Natural killer cell (primary cell): ENCODE measurements around the gene ZBTB8A. TPM values are rescaled to one million over a fixed set of nuclear protein-coding genes. Genes with fewer than 3 reads are reported as not detected.
"Not testable (repeated sequence)": the region's sequence is repeated elsewhere in the genome, so short reads cannot be mapped to it uniquely, and the experiment has no call there.

ENCODE experiments used
- ATAC-seq, 3 donors: fragments of 150-1000 bp in 2 of 3; fragments of 200-7000 bp in 1 of 3; cut with Tn5 transposase; 1 replicate in 1 of 3; 2 replicates in 2 of 3; pipeline ENCODE4 v1.10.0; 2021; ENCODE audit warnings: mild to moderate bottlenecking in 2 of 3, moderate library complexity in 2 of 3
- DNase-seq, 2 donors: peaks; one replicate each; pipeline versions ENCODE4 v3.0.0 to v3.0.0-alpha.2; 2013 to 2021; ENCODE audit warnings: mixed read lengths in 1 of 2
- H3K27ac ChIP-seq: one replicate; pipeline ENCODE4 v1.5.1; 2013; ENCODE audit warnings: mild to moderate bottlenecking, low read length
- H3K27me3 ChIP-seq: one replicate; pipeline ENCODE4 v1.6.1; 2013; ENCODE audit warnings: low read length; ENCODE audit not compliant: control insufficient read depth, insufficient read depth
- H3K36me3 ChIP-seq: one replicate; pipeline ENCODE4 v1.6.1; 2013; ENCODE audit warnings: low read length; ENCODE audit not compliant: control insufficient read depth, insufficient read depth
- H3K4me1 ChIP-seq: one replicate; pipeline ENCODE4 v1.6.1; 2013; ENCODE audit warnings: low read length; ENCODE audit not compliant: control insufficient read depth, insufficient read depth
- H3K4me3 ChIP-seq: one replicate; pipeline ENCODE4 v1.5.1; 2013; ENCODE audit warnings: low read length
- H3K9me3 ChIP-seq: one replicate; pipeline ENCODE4 v1.6.1; 2013; ENCODE audit warnings: low read length; ENCODE audit not compliant: control insufficient read depth, insufficient read depth
- H3K27ac Mint-ChIP-seq, 2 donors: one replicate each; pipeline ENCODE4 v1.8.0; 2022; ENCODE audit warnings: mild to moderate bottlenecking in 2 of 2, mixed read lengths in 2 of 2, moderate library complexity in 1 of 2
- H3K27me3 Mint-ChIP-seq, 2 donors: one replicate each; pipeline ENCODE4 v1.8.0; 2022; ENCODE audit warnings: low read depth in 2 of 2, mixed read lengths in 2 of 2
- H3K36me3 Mint-ChIP-seq: one replicate; pipeline ENCODE4 v1.8.0; 2022; ENCODE audit warnings: mixed read lengths
- H3K4me1 Mint-ChIP-seq, 2 donors: one replicate each; pipeline ENCODE4 v1.8.0; 2022; ENCODE audit warnings: mixed read lengths in 2 of 2
- H3K4me3 Mint-ChIP-seq: one replicate; pipeline ENCODE4 v1.8.0; 2022; ENCODE audit warnings: mild to moderate bottlenecking, moderate library complexity, mixed read lengths
- H3K9me3 Mint-ChIP-seq, 2 donors: one replicate each; pipeline ENCODE4 v1.8.0; 2022; ENCODE audit warnings: mixed read lengths in 2 of 2
- CTCF ChIP-seq: fragments of 200-600 bp; IDR thresholded peaks from one replicate; pipeline ENCODE4 v1.8.0; 2022; ENCODE audit warnings: antibody characterized with exemption
- WGBS: methylation state at CpG from one replicate; pipeline ENCODE4 v1.1.7; 2013; ENCODE audit warnings: missing lambda C conversion rate; ENCODE audit not compliant: insufficient coverage; 5-methylcytosine and 5-hydroxymethylcytosine counted together
- intact Hi-C: fragments of 100-400 bp; cut with micrococcal nuclease; formaldehyde crosslinking; loops from one replicate; pipeline ENCODE4 v1.14.2; 2022
- total RNA-seq, 4 donors: library from RNA; stranded (reverse); fragments of 120-200 nt in 1 of 4; gene quantifications; one replicate each; pipeline versions ENCODE4 v1.2.3 to v1.2.4, GENCODE V29; 2013 to 2022

ZBTB8A gene
- total RNA-seq, 3 donors from 2014 or later (not counting 1 experiment from before 2014, with no cell fraction given), result 0.16 to 0.50 (median 0.33) TPM

DNA sequence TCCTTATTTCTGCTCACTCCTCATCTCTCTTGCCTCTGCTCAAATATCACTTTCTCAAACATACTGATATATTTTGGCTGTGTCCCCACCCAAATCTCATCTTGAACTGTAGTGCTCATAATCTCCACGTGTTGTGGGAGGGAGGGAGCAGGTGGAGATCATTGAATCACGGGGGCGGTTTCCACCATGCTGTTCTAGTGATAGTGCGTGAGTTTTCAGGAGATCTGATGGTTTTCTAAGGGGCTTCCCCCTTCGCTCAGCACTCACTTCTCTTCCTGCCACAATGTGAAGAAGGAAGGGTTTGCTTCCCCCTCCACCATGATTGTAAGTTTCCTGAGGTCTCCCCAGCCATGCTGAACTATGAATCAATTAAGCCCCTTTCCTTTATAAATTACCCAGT lies 84.5 kb downstream of the ZBTB8A start:
- H3K4me3 Mint-ChIP-seq, result peak overlapping the region; percentile 32
- H3K27ac ChIP-seq, result no peak overlapping the region
- no peak overlapping the region for H3K4me3 ChIP-seq

GRCh38 chr1:32626176-32626575 lies 86.9 kb downstream of the ZBTB8A start:
- no peak overlapping the region for H3K4me3 Mint-ChIP-seq
- DNase-seq (no peak), ATAC-seq (no peak)
- Histone ChIP-seq H3K27me3 (no peaks in the 10 kb centered on the region), H3K27ac (no peak overlapping the region), H3K4me3 (no peak overlapping the region), H3K9me3 (no peaks in the 10 kb centered on the region), H3K36me3 (peaks cover 2% of the 10 kb centered on the region), H3K4me1 (peaks cover 28% of the 10 kb centered on the region)
- H3K27ac Mint-ChIP-seq, result peak overlapping the region in 1 of 2 donors; percentile 93
- H3K36me3 Mint-ChIP-seq, result no peaks in the 10 kb centered on the region
- intact Hi-C loops, result loop anchor here (10.0 kb wide), 1 partner anchor 169 kb away; no protein-coding TSS in a partner anchor
- H3K9me3 Mint-ChIP-seq, result no peaks in the 10 kb centered on the region
- 100% methylated on average over 1 of the region's 1 CpG for WGBS
- TF ChIP-seq CTCF, result no peak
- peaks cover 39 to 43% of the 10 kb centered on the region in 2 donors for H3K4me1 Mint-ChIP-seq
- no peaks in the 10 kb centered on the region for H3K27me3 Mint-ChIP-seq

More for the DNA sequence above, 84.5 kb downstream of the ZBTB8A start:
- WGBS, result 20% methylated on average over 4 of the region's 5 CpGs
- peaks cover 2% of the 10 kb centered on the region for H3K36me3 ChIP-seq
- ATAC-seq (no peak), DNase-seq (peak in 1 of 2 donors; percentile 29)
- intact Hi-C loops, result loop anchor here (10.0 kb wide), 1 partner anchor 171 kb away; no protein-coding TSS in a partner anchor
- peak overlapping the region; percentile 54 to 76 for H3K27ac Mint-ChIP-seq
- TF ChIP-seq CTCF, result no peak
- H3K27me3 Mint-ChIP-seq, result no peaks in the 10 kb centered on the region
- H3K4me1 ChIP-seq, result peaks cover 26% of the 10 kb centered on the region
- H3K9me3 ChIP-seq, result no peaks in the 10 kb centered on the region
- H3K9me3 Mint-ChIP-seq, result no peaks in the 10 kb centered on the region
- H3K27me3 ChIP-seq, result no peaks in the 10 kb centered on the region
- no peaks in the 10 kb centered on the region for H3K36me3 Mint-ChIP-seq
- peaks cover 39 to 43% of the 10 kb centered on the region in 2 donors for H3K4me1 Mint-ChIP-seq

- H3K4me3 ChIP-seq, result peak overlapping the region; percentile 13
- peaks cover 31 to 33% of the 10 kb centered on the region in 2 donors for H3K4me1 Mint-ChIP-seq
- peaks cover 28% of the 10 kb centered on the region for H3K4me1 ChIP-seq
- peaks cover 4% of the 10 kb centered on the region for H3K36me3 Mint-ChIP-seq
- intact Hi-C loops, result loop anchor here (1.0 to 10.0 kb wide), 2 partner anchors 23 to 167 kb away; partner anchors contain the start of gene ZBTB8OS
- H3K9me3 ChIP-seq, result no peaks in the 10 kb centered on the region
- ATAC-seq (peak; percentile 88 to 91 (median 89)), DNase-seq (peak; percentile 51 to 65)
- WGBS, result 25% methylated on average over 11 of the region's 11 CpGs
- H3K27ac Mint-ChIP-seq, result peak overlapping the region; percentile 93 to 99
- H3K4me3 Mint-ChIP-seq, result peak overlapping the region; percentile 92
- no peaks in the 10 kb centered on the region for H3K27me3 Mint-ChIP-seq
- no peaks in the 10 kb centered on the region for H3K27me3 ChIP-seq
- peaks cover 8% of the 10 kb centered on the region for H3K36me3 ChIP-seq
- H3K27ac ChIP-seq, result peak overlapping the region; percentile 73
- H3K9me3 Mint-ChIP-seq, result no peaks in the 10 kb centered on the region
- TF ChIP-seq CTCF, result no peak
Observed at GRCh38 chr1:32627596-32628162, 88.5 kb downstream of the ZBTB8A start.

DNA sequence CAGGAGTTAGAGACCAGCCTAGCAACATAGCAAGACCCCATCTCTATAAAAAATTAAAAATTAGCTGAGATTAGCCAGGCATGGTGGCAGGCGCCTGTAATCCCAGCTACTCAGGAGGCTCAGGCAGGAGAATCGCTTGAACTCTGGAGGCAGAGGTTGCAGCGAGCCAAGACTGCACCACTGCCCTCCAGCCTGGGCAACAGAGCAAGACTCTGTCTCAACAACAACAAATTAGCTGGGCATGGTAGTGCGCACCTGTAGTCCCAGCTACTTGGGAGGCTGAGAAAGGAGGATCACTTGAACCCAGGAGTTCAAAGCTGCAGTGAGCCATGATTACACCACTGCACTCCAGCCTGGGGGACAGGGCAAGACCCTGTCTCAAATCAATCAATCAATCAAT lies 90.9 kb downstream of the ZBTB8A start:
- H3K9me3 Mint-ChIP-seq, H3K4me3 Mint-ChIP-seq, H3K27me3 ChIP-seq, H3K27me3 Mint-ChIP-seq, H3K9me3 ChIP-seq, intact Hi-C loops, ATAC-seq, DNase-seq, H3K4me3 ChIP-seq, H3K36me3 Mint-ChIP-seq, H3K27ac Mint-ChIP-seq, H3K27ac ChIP-seq: not testable (repeated sequence)
- peaks cover 13 to 16% of the 10 kb centered on the region in 2 donors for H3K4me1 Mint-ChIP-seq
- over 99% methylated on average over 4 of the region's 4 CpGs for WGBS
- Histone ChIP-seq H3K36me3 (peaks cover 21% of the 10 kb centered on the region), H3K4me1 (peaks cover 20% of the 10 kb centered on the region)
